ENCODE results near the gene RHEB. TPM values are rescaled to one million over a fixed set of nuclear protein-coding genes. Genes with fewer than 3 reads are reported as not detected.

The RHEB gene
- total and polyA plus RNA-seq, 2 of the 13 experiments (the other 11 are each of a cell fraction or from before 2014, with no cell fraction given), result 55.0 to 77.6 TPM

GRCh38 chr7:151459726-151460473 is 59.8 kb downstream of the RHEB start (continued):
- TF ChIP-seq ZNF318 (CRISPR knock-in tag; IDR thresholded peaks at IDR 0.05) (no peak), ATF2 (CRISPR knock-in tag; IDR thresholded peaks at IDR 0.05) (peak; percentile 76), ASH2L (IDR thresholded peaks at IDR 0.05; ENCODE audit: insufficient read length, low read depth, low read length) (peak; percentile 56), ZNF75D (CRISPR knock-in tag; IDR thresholded peaks at IDR 0.05; ENCODE audit: borderline replicate concordance) (no peak), RFX5 (IDR thresholded peaks at IDR 0.05; ENCODE audit: low read depth, low read length) (no peak), MED8 (CRISPR knock-in tag; IDR thresholded peaks at IDR 0.05; ENCODE audit: insufficient replicate concordance) (no peak), FOSL2 (CRISPR knock-in tag; IDR thresholded peaks at IDR 0.05) (0 out of 2 replicates have a peak, but pooled peaks have one; percentile 21), THAP9 (CRISPR knock-in tag; IDR thresholded peaks at IDR 0.05; ENCODE audit: borderline replicate concordance) (no peak), LRRFIP1 (CRISPR knock-in tag; conservative IDR thresholded peaks at IDR 0.05) (no peak), ZFAT (CRISPR knock-in tag; conservative IDR thresholded peaks at IDR 0.05) (no peak), ZNF143 (CRISPR knock-in tag; IDR thresholded peaks at IDR 0.05) (0 out of 2 replicates have a peak, but pooled peaks have one; percentile 10), ZFP36L2 (CRISPR knock-in tag; IDR thresholded peaks at IDR 0.05) (no peak), ONECUT2 (CRISPR knock-in tag; IDR thresholded peaks at IDR 0.05) (no peak), MIXL1 (CRISPR knock-in tag; IDR thresholded peaks at IDR 0.05) (no peak)

Measured in HepG2 (cell line).